SKM-1 (cell line): ENCODE results near the gene SPATA6.
"Not testable (repeated sequence)": the region's sequence is repeated elsewhere in the genome, so short reads cannot be mapped to it uniquely, and the experiment has no call there.

ENCODE experiments used
- DNase-seq: peaks from one replicate; lab custom pipeline; 2025; ENCODE audit not compliant: unreplicated experiment; lab: John Stamatoyannopoulos, UW

The SPATA6 gene

DNA sequence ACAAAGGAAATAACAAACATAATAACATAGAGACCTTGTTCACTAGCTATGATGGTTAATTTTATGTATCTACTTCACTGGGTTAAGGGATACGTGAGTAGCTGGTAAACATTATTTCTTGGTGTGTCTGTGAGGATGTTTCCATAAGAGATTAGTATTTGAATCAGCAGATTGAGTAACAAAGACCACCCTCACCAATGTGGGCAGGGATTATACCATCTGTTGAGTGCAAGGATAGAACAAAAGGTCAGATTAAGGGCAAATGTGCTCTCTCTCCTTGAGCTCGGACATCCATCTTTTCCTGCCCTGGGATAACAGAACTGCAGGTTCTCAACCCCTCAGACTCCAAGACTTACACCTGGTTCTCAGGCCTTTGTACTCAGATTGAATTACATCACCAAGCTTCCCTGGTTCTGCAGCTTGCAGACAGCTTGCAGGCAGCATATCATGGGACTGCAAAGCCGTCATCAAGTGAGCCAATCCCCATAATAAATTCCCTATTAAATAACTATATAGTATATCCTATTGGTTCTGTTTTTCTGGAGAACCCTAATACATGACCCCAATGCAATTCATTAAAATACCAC, 9.2 kb downstream of the SPATA6 start:
- DNase-seq, result no peak

DNA sequence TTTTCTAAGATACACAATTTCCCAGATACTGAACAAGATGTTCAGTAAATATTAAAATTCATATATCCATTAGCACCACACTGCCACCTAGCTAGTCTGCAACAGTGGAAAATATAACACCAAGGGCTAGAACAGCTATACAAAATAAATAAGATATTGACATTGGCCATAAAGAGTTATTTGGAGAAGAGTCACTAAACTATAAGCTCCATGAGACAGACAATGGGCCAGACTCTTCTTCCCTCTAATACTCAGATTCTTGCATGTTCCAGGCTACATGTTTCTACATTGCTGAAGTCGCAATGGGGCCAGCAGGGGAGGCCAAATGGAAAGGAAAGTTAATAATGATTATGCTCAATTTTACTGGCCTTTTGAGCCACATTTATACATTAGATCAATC, 21.5 kb downstream of the SPATA6 start:
- no peak for DNase-seq

DNA sequence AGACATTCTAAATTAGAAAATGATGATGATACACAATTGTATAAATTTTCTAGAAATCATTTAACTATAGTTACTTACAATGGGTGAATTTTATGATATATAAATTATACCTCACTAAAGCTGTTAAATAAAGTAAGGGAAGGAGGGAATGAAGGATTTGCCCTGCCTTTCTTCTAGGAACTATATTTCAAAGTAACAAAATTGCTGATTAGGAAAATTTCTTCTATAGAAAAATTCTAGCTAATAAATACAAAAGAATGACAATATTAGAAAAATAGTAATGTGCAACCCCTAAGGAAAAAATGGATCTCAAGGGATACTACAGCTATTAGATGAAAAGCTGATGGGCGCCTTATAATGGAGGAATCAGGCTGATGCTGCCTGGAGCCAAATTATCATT, 23.1 kb downstream of the SPATA6 start:
- DNase-seq, result no peak

DNA sequence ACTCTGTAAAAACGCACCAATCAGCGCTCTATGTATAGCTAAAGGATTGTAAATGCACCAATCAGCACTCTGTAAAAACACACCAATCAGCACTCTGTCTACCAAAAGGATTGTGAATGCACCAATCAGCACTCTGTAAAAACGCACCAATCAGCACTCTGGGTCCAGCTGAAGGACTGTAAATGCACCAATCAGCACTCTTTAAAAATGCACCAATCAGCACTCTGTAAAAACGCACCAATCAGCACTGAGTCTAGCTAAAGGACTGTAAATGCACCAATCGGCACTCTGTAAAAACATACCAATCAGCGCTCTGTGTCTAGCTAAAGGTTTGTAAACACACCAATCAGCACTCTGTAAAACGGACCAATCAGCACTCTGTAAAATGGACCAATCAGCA, 27.8 kb downstream of the SPATA6 start:
- DNase-seq, result not testable (repeated sequence)

DNA sequence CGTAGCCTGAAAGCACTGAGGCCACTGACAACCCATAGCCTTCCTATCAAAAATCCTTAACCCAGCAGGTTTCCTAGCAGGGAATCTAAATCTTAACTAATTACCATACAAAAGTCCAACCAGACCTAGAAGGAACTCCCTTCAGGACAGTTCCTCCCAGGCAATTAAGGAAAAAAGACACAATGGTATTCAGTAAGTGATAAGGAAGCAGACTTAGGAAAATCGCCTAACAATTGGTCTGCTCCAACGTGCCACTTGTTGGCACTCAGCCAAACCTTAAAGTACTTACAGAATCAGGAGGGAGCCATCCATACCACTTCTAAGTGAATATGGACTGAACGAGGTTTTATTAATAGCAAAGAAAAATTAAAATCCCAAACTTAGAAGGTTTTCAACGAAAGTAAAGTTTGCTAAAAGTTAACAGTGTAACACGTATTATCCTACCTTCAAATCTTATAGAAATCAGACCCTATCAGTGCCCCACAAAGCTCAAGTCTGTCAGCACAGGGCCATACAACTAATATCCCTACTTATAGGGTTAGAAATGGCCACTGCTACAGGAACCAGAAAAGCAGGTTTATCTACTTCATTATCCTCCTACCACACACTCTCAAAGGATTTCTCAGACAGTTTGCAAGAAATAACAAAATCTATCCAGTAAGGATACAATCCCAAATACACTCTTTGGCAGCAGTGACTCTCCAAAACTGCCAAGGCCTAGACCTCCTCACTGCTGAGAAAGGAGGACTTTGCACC, 29.0 kb downstream of the SPATA6 start:
- no peak for DNase-seq

DNA sequence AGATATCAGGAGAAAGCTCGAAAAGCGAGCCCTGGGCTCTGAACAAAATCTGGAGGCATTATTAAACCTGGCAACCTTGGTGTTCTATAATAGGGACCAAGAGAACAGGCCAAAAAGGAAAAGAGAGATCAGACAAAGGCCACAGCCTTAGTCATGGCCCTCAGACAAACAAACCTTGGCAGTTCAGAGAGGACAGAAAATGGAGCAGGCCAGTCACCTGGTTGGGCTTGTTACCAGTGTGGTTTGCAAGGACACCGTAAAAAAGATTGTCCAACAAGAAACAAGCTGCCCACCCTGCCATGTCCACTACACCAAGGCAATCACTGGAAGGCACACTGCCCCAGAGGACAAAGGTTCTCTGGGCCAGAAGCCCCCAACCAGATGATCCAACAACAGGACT, 31.2 kb downstream of the SPATA6 start:
- not testable (repeated sequence) for DNase-seq

DNA sequence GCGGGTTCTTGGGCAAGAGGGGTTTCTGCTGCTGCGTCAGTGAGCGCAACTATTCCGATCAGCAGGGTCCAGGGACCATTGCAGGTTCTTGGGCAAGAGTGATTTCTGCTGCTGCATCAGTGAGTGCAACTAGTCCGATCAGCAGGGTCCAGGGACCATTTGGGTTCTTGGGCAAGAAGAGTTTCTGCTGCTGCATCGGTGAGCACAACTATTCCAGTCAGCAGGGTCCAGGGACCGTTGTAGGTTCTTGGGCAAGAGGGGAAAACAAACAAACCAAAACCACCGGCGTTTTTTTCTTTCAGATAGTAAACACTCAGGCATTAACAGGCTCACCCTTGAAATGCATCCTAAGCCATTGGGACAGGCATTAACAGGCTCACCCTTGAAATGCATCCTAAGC, 32.6 kb downstream of the SPATA6 start:
- DNase-seq, result no peak

DNA sequence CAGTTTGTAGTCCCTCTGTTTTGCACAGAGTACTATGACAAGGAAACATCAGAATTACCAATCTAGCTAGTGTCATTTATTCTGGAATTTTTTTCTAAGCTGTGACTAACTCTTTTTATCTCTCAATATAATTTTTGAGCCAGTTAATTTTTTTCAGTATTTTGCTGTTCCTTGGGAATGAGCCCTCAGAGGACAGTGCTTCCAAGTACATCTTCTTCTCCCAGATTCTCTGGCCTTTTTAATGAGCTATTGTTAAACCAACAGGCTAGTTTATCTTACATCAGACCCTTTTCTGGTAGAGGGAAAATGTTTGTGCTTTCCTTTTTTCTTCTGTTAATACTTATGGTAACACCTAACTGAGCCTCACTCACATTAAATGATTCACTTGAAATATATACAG, 34.6 kb downstream of the SPATA6 start:
- DNase-seq, result not testable (repeated sequence)

DNA sequence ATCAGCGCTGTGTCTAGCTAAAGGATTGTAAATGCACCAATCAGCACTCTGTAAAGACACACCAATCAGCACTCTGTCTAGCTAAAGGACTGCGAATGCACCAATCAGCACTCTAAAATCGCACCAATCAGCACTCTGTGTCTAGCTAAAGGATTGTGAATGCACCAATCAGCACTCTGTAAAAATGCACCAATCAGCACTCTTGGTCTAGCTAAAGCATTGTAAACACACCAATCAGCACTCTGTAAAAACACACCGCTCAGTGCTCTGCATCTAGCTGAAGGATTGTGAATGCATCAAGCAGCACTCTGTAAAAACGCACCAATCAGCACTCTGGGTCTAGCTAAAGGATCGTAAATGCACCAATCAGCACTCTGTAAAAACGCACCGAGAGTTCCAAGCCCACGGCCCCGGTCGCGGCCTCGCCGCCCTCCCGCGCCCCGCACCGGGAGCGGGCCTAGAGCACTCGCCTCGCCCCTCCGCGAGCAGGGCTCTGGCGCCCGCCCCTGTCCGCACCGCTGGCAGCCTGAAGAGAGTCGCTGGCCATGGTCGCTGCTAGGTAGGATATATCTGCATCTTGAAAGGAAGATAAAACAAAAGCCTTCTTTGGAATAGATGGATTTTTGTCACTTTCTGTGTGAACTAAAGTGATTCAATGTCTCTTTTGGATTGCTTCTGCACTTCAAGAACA, 36.5 kb downstream of the SPATA6 start:
- DNase-seq, result not testable (repeated sequence)

DNA sequence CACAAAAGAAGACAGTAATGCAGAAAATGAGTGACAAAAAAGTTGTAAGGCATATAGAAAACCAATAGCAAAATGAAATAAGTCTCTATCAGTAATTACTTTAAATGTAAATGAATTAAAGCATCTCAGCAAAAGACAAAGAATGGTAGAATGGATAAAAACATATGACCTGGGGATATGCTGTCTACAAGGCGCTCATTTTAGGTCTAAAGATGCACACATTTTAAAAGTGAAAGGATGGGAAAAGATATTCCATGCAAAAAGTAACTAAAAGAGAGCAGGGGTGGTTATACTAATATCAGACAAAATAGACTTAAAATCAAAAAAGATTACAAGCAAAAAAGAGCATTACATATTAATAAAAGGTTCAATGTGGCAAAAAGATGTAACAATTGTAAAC, 41.2 kb downstream of the SPATA6 start:
- DNase-seq, result no peak

DNA sequence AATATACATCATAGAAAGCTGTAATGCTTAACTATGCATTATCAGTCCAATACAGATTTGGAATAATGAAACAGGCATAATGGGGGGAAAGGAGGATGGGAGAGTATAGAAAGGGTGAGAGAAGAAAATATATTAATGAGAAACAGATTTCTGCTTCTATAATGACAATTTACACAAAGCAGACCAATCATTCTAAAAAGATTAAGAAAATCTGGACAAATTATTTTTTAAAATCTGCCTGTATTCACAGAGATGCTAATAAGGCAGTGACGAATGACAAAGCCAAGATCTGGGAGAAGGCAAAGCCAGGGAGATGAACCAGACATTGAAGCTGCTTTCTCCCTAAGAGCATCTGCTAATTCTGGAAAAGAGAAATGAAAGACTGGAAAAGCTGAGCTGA, 50.0 kb downstream of the SPATA6 start:
- no peak for DNase-seq

DNA sequence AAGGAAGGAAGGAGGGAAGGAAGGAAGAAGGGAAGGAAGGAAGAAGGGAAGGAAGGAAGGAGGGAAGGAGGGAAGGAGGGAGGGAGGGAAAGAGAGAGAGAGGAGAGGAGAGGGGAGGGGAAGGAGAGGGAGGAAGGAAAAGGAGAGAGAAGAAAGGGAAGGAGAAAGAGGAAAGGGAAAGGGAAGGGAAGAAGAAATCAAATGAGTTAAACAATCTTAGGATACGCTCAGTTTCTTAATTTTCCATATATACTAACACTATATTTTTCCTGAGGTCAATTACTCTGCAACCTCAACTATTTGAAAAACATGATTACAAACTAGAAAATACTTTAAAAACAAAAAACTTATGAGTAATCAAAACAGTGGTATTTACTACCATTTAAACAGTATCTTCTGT, 53.3 kb downstream of the SPATA6 start:
- no peak for DNase-seq

DNA sequence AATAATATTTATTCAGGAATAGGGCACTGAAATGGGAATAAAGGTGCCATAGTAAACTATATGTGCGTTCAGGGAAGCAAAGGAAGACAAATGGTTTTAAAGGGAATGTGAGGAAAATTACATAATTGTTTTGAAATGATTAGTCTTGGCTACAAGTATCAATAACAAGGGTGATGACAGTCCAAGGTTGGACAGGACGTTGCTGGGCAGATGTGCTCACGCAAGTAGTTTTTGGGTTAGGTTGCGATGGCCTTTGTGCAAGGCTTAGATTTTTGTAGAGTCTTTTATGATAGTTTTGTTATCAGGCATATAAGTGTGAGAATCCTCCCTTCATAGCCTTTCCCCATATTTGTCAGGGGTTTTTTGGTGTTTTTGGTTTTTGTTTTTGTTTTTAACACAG, 57.0 kb downstream of the SPATA6 start:
- no peak for DNase-seq

DNA sequence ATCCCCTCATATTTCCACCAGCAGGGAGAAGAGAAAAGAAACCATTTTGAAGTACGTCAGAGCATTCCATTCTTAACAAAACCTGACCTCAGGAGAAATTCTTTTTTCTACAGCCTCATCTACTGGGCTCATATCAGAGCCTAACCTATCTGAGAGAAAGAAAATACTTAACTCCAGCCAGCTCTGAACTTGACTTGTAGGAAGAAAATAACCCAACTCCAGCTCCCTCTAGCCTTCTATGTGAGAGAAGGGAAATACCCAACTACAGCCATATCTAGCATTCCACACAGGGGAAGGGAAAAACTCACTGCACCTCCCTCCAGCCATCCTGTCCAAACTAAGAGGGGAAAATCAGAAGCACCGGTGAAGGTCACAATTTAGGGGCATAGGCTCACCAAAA, 57.7 kb downstream of the SPATA6 start:
- no peak for DNase-seq

DNA sequence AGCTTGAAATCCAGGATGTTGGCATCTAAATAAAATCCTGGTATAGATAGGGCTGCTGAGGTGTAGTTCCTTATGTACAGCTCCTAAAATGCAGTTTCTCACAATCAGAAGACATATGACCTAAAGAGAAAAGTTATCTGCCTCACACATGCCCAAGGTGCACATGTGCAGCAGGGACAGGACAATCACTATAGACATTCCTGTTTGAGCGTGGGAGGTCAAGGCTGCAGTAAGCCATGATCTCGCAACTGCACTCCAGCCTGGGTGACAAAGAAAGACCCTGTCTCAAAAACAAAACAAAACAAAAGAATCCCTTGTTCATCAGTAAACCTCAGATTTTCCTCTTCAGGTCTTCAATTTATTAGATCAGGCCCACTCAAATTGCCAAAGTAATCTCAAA, 66.1 kb downstream of the SPATA6 start:
- DNase-seq, result no peak

DNA sequence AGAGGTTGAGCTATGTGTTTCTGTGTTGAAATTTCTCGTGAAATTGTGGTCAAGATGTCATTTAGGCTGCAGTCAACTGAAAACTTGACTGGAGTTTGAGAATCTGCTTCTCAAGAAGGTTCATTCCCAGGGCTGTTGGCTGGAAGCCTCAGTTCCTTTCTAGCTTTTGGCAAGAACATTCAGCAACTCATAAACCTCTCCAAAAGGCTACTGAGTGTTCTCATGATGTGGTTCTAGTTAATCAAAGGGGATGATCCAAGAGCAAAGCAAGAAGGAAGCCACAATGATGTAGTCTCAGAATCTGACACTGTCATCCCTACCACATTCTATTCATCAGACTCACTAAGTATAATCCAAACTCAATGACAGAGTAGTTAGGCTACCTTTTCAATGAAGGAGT, 66.6 kb downstream of the SPATA6 start:
- DNase-seq, result no peak

DNA sequence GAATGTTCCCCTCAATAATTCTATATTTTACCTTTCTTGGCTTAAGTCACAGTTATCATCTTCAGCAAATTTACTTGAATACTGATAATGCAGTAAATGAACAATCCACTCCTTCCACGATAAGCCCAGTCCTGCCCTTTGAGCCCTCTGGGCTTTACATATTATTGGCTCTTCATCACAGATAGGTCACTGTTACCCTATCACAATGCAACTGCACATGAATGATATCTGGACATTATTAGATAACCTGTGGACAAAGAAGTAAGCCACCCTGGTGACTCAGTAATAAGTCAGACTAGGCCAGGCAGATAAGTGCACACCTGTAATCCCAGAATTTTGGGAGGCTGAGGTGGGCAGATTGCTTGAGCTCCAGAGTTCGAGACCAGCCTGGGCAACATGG, 69.4 kb downstream of the SPATA6 start:
- no peak for DNase-seq

DNA sequence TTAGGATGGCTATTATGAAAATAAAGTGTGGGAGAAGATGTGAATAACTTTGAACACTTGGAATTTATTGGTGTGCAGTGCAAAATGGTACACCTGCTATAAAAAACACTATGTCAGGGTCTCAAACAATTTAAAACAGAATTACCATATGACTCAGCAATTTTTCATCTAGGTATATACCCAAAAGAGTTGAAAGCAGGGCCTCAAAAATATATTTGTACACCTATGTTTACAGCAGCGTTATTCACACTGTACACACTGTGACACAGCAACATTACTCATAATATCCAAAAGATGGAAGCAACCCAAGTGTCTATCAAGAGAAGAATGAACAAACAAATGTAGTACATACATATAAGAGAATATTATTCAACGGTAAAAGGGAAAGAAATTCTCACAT, 75.8 kb downstream of the SPATA6 start:
- no peak for DNase-seq

DNA sequence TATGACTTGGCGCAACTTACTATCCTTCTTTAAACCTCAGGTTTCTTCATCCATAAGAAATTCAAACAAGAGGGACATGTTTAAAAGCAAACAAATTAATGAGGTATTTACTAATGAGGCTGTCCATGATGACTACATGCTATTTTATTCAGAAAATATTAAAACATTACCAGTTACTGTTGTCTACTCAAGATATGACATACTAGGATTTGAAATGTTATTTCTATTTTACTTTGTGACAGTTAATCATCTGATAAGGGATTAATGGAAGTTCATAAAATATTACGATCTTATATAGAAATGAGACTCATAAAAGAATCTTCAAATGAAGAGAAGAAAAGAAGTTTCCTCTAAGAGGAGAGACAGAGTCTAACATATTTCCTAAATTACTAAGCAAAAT, 80.1 kb downstream of the SPATA6 start:
- no peak for DNase-seq

DNA sequence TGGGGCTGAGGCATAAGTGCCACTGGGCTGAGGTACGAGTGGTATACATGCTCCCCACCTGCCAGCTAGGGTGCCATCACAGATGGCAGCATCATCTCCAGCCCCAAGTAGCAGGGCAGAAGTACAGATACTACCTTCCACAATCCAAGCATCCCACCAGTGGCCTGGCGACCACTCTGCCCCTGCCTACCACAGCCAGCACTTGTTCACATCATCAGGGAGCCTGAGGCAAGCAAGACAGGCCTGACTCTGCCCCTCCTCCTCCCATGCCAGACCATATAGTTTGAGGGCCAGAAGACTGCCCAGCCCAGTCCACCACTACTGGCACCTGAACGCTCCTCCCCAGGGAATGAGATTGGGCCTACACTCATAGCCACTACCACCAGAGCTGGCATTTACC, 84.6 kb downstream of the SPATA6 start:
- no peak for DNase-seq

DNA sequence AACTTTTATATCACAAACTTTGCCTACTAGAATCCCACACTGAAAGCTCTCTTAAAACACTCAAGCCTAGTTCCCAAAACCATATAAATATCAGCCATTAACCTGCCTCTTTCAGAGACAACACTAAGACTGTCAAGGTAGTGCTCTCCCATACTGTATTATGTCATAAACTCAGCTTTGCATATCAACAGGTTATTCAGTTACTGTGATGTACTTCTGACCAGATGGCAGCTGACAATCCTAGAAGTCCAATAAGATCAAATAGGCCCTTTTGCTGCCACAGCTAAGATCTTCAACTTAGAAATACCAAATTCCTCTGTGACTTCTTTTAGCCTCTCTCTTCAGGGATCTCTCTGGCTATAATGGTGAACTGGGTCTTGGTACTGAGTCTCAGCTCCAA, 97.2 kb downstream of the SPATA6 start:
- DNase-seq, result no peak

DNA sequence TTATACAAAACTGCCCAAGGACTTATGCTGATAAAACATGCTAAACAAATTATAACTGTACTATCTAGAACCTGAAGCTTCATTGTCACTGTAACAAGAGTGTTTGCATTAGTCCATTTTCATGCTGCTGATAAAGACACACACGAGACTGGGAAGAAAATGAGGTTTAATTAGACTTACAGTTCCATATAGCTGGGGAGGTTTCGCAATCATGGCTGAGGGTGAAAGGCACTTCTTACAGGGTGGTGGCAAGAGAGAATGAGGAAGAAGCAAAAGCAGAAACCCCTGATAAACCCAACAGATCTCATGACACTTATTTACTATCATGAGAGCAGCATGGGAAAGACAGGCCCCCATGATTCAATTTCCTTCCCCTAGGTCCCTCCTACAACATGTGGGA, 100.4 kb downstream of the SPATA6 start:
- no peak for DNase-seq
